Activated CD4-positive, CD25-positive, alpha-beta regulatory T cell (primary cell): ENCODE results near the gene GJC3.
A peak's percentile ranks its signal among the peaks of the same experiment; 100 is the strongest.
"Not testable (repeated sequence)": the region's sequence is repeated elsewhere in the genome, so short reads cannot be mapped to it uniquely, and the experiment has no call there.

Experiments used
- DNase-seq, 4 experiments: peaks; one replicate each; lab custom pipeline; 2025; lab: John Stamatoyannopoulos, UW

GJC3 gene

GRCh38 chr7:99929730-99930053 is 272 bp upstream of the GJC3 start:
- DNase-seq = no peak

DNA sequence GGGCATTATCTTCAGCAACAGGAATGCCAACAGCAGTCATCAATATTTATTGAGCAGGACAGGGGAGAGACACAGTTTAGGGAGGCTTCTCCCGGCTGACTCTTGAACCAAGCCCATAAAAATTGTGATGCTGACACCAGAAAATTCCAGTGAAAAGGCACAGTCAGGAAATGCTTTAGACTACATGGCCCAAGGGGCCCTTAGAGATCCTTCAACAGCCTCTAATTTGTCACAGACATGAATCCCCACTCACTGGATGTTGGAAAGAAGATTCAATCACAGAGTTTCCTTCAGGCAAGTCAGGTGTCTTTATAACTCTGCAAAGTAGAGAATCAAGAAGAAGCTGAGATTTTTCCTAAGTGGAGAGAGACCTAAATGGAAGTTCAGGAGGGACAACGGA is 1.2 kb downstream of the GJC3 start:
- no peak for DNase-seq

DNA sequence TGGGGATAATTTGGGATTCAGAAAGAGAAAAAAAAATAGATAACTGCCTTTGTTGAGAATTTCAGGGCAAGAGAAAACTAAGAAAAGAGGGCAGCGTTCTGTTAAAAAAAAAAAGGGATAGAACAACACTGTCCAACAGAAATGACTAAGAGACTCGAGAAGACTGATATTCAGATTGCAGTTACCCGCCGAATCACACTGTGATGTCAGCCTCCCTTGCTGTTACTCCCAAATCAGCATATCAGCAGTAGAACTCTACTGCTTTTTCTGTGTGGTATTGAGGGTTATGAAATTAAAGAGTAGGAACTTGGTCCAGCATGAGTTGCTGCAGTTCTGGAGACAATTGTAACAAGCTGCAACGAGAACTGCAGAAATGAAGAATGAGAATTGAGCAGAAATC is 1.9 kb downstream of the GJC3 start:
- DNase-seq = no peak

- no peak for DNase-seq
These were observed 3.1 kb downstream of the GJC3 start for GRCh38 chr7:99926321-99926720.

DNA sequence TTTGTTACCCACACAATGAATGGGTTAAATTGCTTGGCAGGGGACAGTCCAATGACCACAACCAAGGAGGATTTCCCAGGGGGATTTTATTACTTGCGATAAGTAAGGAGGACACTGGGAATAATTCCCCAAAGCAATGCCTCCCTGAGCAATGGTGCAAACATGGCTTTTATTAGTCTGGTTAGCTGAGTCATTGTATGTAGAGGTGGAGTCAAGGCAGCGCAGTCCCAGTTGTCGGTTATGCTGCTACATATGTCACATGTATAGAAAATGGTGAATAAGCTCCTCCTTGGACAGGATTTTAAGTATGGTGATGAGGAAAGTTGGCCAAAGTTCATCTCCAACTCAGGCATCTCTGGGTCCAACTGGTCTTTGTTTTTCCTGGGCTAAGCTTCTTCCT is 6.2 kb downstream of the GJC3 start:
- DNase-seq = no peak

DNA sequence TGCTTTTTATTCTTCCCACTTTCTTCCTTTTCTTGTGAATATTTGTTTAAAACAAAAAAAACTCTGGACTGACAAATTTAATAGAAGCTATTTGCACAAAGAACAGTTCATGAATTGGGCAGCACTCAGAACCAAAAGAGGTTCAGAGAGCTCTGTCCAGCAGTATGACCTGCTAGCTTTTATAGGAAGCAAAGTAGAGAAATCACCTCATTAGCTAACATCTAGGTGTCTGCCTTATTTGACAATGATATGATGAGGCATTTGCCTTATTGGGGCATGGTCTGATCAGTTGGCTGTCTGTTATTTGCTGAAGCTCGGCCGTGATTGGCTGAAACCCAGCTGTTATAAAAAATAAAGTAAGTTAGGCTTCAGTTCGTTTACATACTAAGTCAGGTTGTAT is 9.3 kb downstream of the GJC3 start:
- DNase-seq = no peak

DNA sequence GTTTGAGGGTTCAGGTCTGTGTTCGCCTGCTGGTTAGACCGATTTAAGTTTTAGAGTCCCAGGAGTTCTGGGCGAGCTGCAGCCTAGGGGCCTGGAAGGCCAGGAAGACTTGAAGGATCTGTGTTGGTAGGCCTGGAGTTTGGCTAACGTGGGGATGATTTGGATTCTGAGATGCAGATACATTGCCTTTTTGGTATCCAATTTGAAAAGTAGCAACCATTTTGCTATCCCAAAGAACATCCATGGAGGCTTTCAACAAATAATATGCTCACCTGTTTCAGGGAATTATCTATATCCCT is 9.7 kb downstream of the GJC3 start:
- DNase-seq = no peak

DNA sequence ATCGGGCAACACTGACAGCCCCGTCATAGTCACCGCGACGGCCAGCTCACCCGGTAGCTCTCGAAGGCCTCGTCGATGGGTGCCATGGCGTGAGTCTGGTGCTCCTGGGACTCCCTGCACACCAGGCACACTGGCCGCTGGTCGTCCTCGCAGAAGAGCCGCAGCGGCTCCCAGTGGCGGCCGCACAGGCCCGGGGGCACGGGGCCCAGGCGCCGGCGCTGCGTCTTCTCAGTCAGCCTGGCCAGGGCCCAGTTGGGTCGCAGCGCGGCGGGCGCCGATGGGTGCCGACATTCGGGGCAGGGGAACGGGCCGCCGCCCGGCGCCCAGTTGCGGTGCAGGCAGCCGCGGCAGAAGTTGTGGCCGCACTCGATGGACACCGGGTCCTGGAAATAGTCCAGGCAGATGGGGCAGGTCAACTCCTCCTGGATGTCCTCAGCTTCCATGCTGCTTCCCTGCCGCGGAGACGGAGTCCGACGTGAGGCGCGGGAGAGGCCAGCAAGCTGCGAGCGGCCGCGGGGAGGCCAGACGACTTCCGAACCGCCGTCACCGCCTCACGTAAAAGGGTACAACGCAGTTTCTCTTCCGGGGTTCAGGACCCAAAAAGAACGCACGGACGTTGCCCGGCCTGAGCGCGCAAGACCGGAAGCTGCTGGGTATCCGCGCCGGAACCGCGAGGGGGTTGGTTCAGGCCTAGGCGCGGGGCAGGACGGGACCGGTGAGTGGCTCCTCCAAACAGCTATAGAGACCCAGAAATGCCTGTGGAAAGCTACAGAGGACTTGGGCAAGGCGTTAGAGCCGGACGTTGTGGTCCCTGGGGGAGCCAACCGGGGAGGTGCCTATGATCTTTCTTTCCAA is 10.2 kb downstream of the GJC3 start, which contains the start of gene TRIM4:
TSS of gene TRIM4 (minus strand) at position 572 of the 855 bp plus-strand sequence. CDS start at position 443, 129 bp downstream.
- peak; percentile 79 to 86 (median 84) for DNase-seq

- no peak for DNase-seq
These were observed 18.4 kb downstream of the GJC3 start for GRCh38 chr7:99910976-99911375.

DNA sequence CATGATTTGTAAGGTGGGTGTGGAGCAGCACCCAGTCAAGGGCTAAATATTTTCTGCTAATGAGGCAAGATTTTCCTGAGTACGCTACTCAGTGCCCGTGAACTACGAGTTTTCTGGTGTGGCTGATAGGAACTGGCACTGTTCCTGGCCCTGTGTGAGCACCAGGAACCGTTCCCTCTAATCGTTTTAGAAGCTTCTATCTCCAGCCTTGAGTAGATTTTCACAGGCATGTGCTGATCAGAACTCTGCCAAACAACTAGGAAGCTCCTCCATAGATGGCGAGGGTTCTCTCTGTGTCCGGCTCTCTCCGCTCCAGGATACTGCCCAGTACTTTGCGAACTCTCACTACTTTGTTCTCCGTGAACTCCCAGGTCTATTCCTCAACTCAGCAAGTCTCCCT is 27.8 kb downstream of the GJC3 start:
- no peak for DNase-seq

GRCh38 chr7:99899830-99900519 is 29.4 kb downstream of the GJC3 start:
- no peak for DNase-seq

- no peak for DNase-seq
These were observed 30.6 kb downstream of the GJC3 start for GRCh38 chr7:99898836-99899235.

- DNase-seq = no peak
These were observed 31.4 kb downstream of the GJC3 start for GRCh38 chr7:99898023-99898357.

GRCh38 chr7:99897322-99898022 is 31.9 kb downstream of the GJC3 start:
- no peak for DNase-seq

- no peak for DNase-seq
These were observed 34.7 kb downstream of the GJC3 start for GRCh38 chr7:99894738-99895137.

- no peak for DNase-seq
These were observed 36.1 kb downstream of the GJC3 start for GRCh38 chr7:99893280-99893679.

GRCh38 chr7:99890348-99890747 is 39.1 kb downstream of the GJC3 start:
- not testable (repeated sequence) for DNase-seq

DNA sequence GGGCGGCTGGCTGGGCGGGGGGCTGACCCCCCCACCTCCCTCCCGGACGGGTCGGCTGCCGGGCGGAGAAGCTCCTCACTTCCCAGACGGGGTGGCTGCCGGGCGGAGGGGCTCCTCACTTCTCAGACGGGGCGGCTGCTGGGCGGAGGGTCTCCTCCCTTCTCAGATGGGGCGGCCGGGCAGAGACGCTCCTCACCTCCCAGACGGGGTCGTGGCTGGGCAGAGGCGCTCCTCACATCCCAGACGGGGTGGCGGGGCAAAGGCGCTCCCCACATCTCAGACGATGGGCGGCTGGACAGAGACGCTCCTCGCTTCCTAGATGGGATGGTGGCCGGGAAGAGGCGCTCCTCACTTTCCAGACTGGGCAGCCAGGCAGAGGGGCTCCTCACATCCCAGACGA is 41.1 kb downstream of the GJC3 start:
- not testable (repeated sequence) for DNase-seq

DNA sequence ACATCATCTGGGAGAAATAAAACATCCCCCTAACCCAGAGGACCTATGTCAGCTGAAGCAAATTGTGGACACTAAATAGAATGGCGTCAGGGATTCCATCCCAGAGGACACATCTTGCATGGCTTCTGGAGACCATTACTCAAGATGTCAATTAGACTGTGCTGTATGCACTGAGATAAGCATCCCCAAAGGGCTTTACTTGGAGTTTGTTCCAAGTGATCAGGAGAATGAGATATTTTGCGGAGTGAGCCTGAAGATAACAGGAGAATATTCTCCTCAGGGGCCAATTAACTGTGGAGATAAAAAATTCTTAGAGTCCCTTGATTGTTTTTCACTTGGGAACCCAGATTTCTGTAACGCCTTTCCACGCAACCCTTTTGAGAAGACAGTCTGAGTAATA is 48.0 kb downstream of the GJC3 start:
- no peak for DNase-seq

- no peak for DNase-seq
These were observed 52.5 kb downstream of the GJC3 start, which contains the start of gene OR2AE1 for GRCh38 chr7:99876933-99877332. OR2AE1 (minus strand) TSS chr7:99877033; CDS start chr7:99877033, 0 bp downstream.

- no peak for DNase-seq
These were observed 52.9 kb downstream of the GJC3 start for GRCh38 chr7:99876491-99876890.
